DOHH2 (cell line): ENCODE data around the gene TMC4.

Experiments used
- H3F3A ChIP-seq: fragments of 200-600 bp; sonication (generic), shearing (Covaris generic); 2 replicates; pipeline ENCODE4 v1.6.0; 2016; ENCODE audit warnings: antibody characterized with exemption, mild to moderate bottlenecking; ENCODE audit not compliant: control insufficient read depth, insufficient read depth
- H3K27ac ChIP-seq: fragments of 200-600 bp; sonication (generic); 2 replicates; pipeline ENCODE4 v1.5.1; 2014; ENCODE audit warnings: low read depth, mild to moderate bottlenecking, low read length, moderate library complexity
- H3K27me3 ChIP-seq: fragments of 200-600 bp; sonication (generic); 2 replicates; pipeline ENCODE4 v1.6.1; 2014; ENCODE audit warnings: mild to moderate bottlenecking, low read length, mixed read lengths; ENCODE audit not compliant: control insufficient read depth
- H3K36me3 ChIP-seq: fragments of 200-600 bp; sonication (generic); 2 replicates; pipeline ENCODE4 v1.6.1; 2014; ENCODE audit warnings: mild to moderate bottlenecking, low read length, moderate library complexity, mixed read lengths; ENCODE audit not compliant: control insufficient read depth
- H3K4me1 ChIP-seq: fragments of 200-600 bp; sonication (generic); 2 replicates; pipeline ENCODE4 v1.6.1; 2014; ENCODE audit warnings: mild to moderate bottlenecking, low read length, mixed read lengths; ENCODE audit not compliant: control insufficient read depth
- H3K4me2 ChIP-seq: fragments of 200-600 bp; sonication (generic); 2 replicates; pipeline ENCODE4 v1.6.0; 2014; ENCODE audit warnings: mild to moderate bottlenecking, low read length, moderate library complexity
- H3K4me3 ChIP-seq: fragments of 200-600 bp; sonication (generic); 2 replicates; pipeline ENCODE4 v1.5.1; 2014; ENCODE audit warnings: mild to moderate bottlenecking, low read length, mixed read lengths
- H3K79me2 ChIP-seq: fragments of 200-600 bp; sonication (generic); 2 replicates; pipeline ENCODE4 v1.6.1; 2014; ENCODE audit warnings: mild to moderate bottlenecking, low read length, mixed read lengths; ENCODE audit not compliant: control insufficient read depth
- H3K9me2 ChIP-seq: fragments of 200-600 bp; sonication (generic); replicated peaks from 2 replicates; pipeline ENCODE4 v1.6.1; 2014; ENCODE audit warnings: mild to moderate bottlenecking, low read length, mixed read lengths; ENCODE audit not compliant: control insufficient read depth
- H3K9me3 ChIP-seq: fragments of 200-600 bp; sonication (generic); 2 replicates; pipeline ENCODE4 v1.6.1; 2014; ENCODE audit warnings: antibody characterized with exemption, low read length, mixed read lengths; ENCODE audit not compliant: control insufficient read depth, insufficient read depth
- H4K20me1 ChIP-seq: fragments of 200-600 bp; sonication (generic); 2 replicates; pipeline ENCODE4 v1.6.0; 2014; ENCODE audit warnings: low read depth, mild to moderate bottlenecking, antibody characterized with exemption, low read length, moderate library complexity; ENCODE audit not compliant: control insufficient read depth, insufficient read depth
- EZH2phosphoT487 ChIP-seq: fragments of 200-600 bp; sonication (generic); IDR thresholded peaks from 2 replicates; pipeline ENCODE4 v1.6.1; 2017; ENCODE audit warnings: borderline replicate concordance, mild to moderate bottlenecking, antibody characterized with exemption, low read length, moderate library complexity, mixed read lengths
- TF ChIP-seq, protein P1 (sequence below): fragments of 200-600 bp; sonication (generic); IDR thresholded peaks from one replicate; pipeline ENCODE4 v1.5.1; 2014; ENCODE audit warnings: antibody characterized with exemption, mild to moderate bottlenecking, low read depth, low read length; ENCODE audit not compliant: poor library complexity, severe bottlenecking

TMC4 gene

DNA sequence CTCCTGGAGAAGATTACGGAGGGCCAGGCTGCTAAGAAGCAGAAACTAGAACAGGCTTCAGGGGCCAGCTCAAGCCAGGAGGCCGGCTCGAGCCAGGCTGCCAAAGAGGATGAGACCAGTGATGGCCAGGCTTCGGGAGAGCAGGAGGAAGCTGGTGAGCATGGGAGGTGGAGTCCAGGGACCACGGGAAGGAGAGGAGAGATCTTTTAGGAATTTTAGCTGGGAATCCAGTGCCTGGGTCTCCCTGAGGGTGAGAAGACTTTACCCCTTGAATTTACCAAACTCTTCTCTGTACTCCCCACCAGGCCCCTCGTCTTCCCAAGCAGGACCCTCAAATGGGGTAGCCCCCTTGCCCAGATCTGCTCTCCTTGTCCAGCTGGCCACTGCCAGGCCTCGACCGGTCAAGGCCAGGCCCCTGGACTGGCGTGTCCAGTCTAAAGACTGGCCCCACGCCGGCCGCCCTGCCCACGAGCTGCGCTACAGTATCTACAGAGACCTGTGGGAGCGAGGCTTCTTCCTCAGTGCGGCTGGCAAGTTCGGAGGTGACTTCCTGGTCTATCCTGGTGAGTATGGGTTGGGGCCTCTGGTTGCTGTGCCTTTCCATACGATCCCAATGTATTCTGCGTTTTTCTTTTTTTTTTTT is 19.0 kb upstream of the TMC4 start:
- Histone ChIP-seq H3K4me2 (peak overlapping the region; percentile 95), H3K27ac (peak overlapping the region; percentile 83), H3K79me2 (peaks cover 29% of the 10 kb centered on the region), H3K36me3 (peaks cover 23% of the 10 kb centered on the region), H4K20me1 (peaks cover 4% of the 10 kb centered on the region; the same call in 1 of the 2 replicates), H3K9me2 (no peaks in the 10 kb centered on the region), H3K4me1 (peaks cover 19% of the 10 kb centered on the region), H3K4me3 (peak overlapping the region; percentile 85), H3F3A (no peaks in the 10 kb centered on the region; the same call in 1 of the 2 replicates), H3K27me3 (no peaks in the 10 kb centered on the region), H3K9me3 (no peaks in the 10 kb centered on the region)
- TF ChIP-seq EZH2phosphoT487, result no peak
- TF ChIP-seq, protein P1, sequence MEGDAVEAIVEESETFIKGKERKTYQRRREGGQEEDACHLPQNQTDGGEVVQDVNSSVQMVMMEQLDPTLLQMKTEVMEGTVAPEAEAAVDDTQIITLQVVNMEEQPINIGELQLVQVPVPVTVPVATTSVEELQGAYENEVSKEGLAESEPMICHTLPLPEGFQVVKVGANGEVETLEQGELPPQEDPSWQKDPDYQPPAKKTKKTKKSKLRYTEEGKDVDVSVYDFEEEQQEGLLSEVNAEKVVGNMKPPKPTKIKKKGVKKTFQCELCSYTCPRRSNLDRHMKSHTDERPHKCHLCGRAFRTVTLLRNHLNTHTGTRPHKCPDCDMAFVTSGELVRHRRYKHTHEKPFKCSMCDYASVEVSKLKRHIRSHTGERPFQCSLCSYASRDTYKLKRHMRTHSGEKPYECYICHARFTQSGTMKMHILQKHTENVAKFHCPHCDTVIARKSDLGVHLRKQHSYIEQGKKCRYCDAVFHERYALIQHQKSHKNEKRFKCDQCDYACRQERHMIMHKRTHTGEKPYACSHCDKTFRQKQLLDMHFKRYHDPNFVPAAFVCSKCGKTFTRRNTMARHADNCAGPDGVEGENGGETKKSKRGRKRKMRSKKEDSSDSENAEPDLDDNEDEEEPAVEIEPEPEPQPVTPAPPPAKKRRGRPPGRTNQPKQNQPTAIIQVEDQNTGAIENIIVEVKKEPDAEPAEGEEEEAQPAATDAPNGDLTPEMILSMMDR, result no peak

DNA sequence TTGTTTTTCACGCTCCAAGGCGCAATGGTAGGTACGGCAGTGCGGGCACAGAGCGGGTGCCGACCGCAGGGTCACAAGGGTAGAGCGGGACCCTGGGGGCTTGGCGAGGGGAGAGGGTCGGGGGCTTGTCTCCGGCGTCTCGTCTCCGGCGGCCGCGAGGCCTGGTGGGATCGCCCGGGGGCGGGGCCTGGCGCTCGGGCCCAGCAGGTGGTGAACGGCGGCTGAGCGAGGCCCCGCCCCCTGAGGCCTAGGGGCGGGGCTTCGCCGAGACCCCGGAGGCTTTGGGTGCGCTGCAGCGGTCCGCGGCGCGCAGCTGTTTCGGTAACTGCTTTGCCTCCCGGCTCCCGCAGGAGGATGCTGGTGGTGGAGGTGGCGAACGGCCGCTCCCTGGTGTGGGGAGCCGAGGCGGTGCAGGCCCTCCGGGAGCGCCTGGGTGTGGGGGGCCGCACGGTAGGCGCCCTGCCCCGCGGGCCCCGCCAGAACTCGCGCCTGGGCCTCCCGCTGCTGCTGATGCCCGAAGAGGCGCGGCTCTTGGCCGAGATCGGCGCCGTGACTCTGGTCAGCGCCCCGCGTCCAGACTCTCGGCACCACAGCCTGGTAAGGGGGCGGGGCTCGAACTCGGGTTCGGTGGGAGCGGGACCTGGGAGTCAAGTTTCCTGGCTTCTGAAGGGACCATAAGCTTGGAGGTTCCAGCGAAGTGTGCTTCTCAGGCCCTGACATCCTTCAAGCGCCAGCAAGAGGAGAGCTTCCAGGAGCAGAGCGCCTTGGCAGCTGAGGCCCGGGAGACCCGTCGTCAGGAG is 18.3 kb upstream of the TMC4 start, which contains the start of gene TSEN34:
Gene TSEN34, plus strand, starts transcription at position 298 of the 800 bp plus-strand sequence. Its CDS starts 57 bp downstream, at position 355.
- Histone ChIP-seq H3K27ac (peak within 1 kb of the TSS; percentile 83), H3K4me1 (peaks cover 19% of the 10 kb centered on the region), H3K36me3 (peaks cover 25% of the 10 kb centered on the region), H3K27me3 (no peaks in the 10 kb centered on the region), H3K9me2 (no peaks in the 10 kb centered on the region), H4K20me1 (peaks cover 4% of the 10 kb centered on the region; the same call in 1 of the 2 replicates), H3K4me3 (peak within 1 kb of the TSS; percentile 85), H3K79me2 (peaks cover 29% of the 10 kb centered on the region), H3K4me2 (peak within 1 kb of the TSS; percentile 95), H3K9me3 (no peaks in the 10 kb centered on the region), H3F3A (no peaks in the 10 kb centered on the region; the same call in 1 of the 2 replicates)
- no peak for TF ChIP-seq EZH2phosphoT487

DNA sequence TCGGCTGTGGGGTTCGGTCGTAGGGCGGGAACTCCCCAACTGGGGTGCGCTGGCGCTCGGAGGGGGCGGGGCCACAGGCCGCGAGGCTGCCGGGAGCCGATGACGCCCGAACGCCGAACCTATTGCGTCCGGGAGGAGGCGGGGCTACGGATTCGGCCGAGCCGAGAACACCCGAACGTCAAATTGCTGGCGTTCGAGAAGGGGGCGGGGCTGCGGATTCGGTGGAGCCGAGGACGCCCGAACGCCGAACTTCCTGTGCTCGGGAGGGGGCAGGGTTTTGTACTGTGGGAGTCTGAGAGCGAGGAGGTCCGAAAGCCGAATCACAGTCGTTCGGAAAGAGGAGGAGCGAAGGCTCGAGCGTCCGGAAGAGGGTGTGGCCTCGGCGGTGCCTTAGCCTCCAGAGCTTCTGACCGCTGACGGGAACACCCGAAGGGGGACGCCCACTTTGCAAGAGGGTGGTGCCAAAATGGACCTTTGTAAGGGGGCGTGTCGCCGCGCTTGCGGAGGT is 17.6 kb upstream of the TMC4 start:
- peak overlapping the region; percentile 85 for H3K4me3 ChIP-seq
- TF ChIP-seq, protein P1, result no peak
- TF ChIP-seq EZH2phosphoT487, result no peak
- peak overlapping the region; percentile 95 for H3K4me2 ChIP-seq
- no peaks in the 10 kb centered on the region; the same call in 1 of the 2 replicates for H3F3A ChIP-seq
- H3K79me2 ChIP-seq, result peaks cover 29% of the 10 kb centered on the region
- no peaks in the 10 kb centered on the region for H3K9me3 ChIP-seq
- no peaks in the 10 kb centered on the region for H3K9me2 ChIP-seq
- peaks cover 4% of the 10 kb centered on the region; the same call in 1 of the 2 replicates for H4K20me1 ChIP-seq
- peaks cover 19% of the 10 kb centered on the region for H3K4me1 ChIP-seq
- peaks cover 25% of the 10 kb centered on the region for H3K36me3 ChIP-seq
- no peaks in the 10 kb centered on the region for H3K27me3 ChIP-seq
- peak overlapping the region; percentile 83 for H3K27ac ChIP-seq
